ENCODE data around the gene ADGRV1. TPM values are rescaled to one million over a fixed set of nuclear protein-coding genes. Genes with fewer than 3 reads are reported as not detected.

The ADGRV1 gene
- polyA plus RNA-seq, 1 donor from 2014 or later, result 3.7 TPM

DNA sequence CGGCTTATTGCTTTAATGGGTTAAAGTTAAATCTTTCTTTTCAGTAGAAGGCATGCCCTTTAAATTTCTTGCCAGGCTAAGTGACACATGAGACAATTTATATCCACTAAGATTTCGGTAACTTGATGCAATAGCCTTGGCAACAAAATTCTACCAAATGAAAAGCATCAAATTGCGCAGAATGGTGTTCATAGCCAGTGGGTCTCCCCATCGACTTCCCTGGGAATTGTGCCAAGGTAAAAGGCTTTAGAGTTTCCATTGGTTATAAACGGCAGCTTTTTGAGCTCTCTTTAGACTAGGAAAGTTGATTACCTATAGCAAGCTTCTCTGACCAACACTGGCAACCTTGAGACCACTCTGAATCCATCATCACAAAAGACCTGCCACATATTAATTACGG is 466.1 kb downstream of the ADGRV1 start:
- TF ChIP-seq RAD21 (conservative IDR thresholded peaks at IDR 0.05) (no peak), SMC3 (conservative IDR thresholded peaks at IDR 0.05; ENCODE audit: poor library complexity) (no peak), MXI1 (conservative IDR thresholded peaks at IDR 0.05; ENCODE audit: poor library complexity, severe bottlenecking) (no peak), CTCF (IDR thresholded peaks at IDR 0.05; ENCODE audit: poor library complexity, severe bottlenecking) (no peak), TAF1 (IDR thresholded peaks at IDR 0.05; ENCODE audit: low read depth) (no peak), POLR2AphosphoS5 (IDR thresholded peaks at IDR 0.05) (no peak)
- Histone ChIP-seq H3K9me3 (ENCODE audit: low read length) (no peaks in the 10 kb centered on the region), H3K4me3 (ENCODE audit: low read length) (no peak overlapping the region), H3K79me2 (replicated peaks; ENCODE audit: insufficient read depth, low read length) (no peaks in the 10 kb centered on the region), H2AFZ (ENCODE audit: low read depth, low read length) (no peak overlapping the region), H3K9me2 (ENCODE audit: insufficient read depth, low read length) (no peaks in the 10 kb centered on the region), H3K27ac (ENCODE audit: low read length) (no peak overlapping the region), H3K9ac (ENCODE audit: low read length) (no peak overlapping the region), H3K27me3 (ENCODE audit: insufficient read depth, low read depth, low read length) (no peaks in the 10 kb centered on the region), H3K4me2 (ENCODE audit: low read length) (no peak overlapping the region), H3K36me3 (ENCODE audit: insufficient read depth, low read length) (no peaks in the 10 kb centered on the region), H4K20me1 (ENCODE audit: insufficient read depth) (no peaks in the 10 kb centered on the region), H3F3A (ENCODE audit: insufficient read depth, low read length, poor library complexity, severe bottlenecking) (no peaks in the 10 kb centered on the region)

GRCh38 chr5:91025449-91025848 is 466.9 kb downstream of the ADGRV1 start:
- no peaks in the 10 kb centered on the region for H3K79me2 ChIP-seq (replicated peaks; ENCODE audit: insufficient read depth, low read length)
- no peaks in the 10 kb centered on the region for H3K27me3 ChIP-seq (ENCODE audit: insufficient read depth, low read depth, low read length)
- no peak for TF ChIP-seq EZH2 (IDR thresholded peaks at IDR 0.05; ENCODE audit: borderline replicate concordance, insufficient read depth, low read length, poor library complexity, severe bottlenecking)
- no peak for TF ChIP-seq POLR2AphosphoS5 (IDR thresholded peaks at IDR 0.05)
- TF ChIP-seq TAF1 (IDR thresholded peaks at IDR 0.05; ENCODE audit: low read depth), result no peak
- TF ChIP-seq CTCF (IDR thresholded peaks at IDR 0.05; ENCODE audit: poor library complexity, severe bottlenecking), result no peak
- TF ChIP-seq EP300 (conservative IDR thresholded peaks at IDR 0.05; ENCODE audit: poor library complexity, severe bottlenecking), result no peak
- TF ChIP-seq SMC3 (conservative IDR thresholded peaks at IDR 0.05; ENCODE audit: poor library complexity), result no peak
- TF ChIP-seq, protein P1, sequence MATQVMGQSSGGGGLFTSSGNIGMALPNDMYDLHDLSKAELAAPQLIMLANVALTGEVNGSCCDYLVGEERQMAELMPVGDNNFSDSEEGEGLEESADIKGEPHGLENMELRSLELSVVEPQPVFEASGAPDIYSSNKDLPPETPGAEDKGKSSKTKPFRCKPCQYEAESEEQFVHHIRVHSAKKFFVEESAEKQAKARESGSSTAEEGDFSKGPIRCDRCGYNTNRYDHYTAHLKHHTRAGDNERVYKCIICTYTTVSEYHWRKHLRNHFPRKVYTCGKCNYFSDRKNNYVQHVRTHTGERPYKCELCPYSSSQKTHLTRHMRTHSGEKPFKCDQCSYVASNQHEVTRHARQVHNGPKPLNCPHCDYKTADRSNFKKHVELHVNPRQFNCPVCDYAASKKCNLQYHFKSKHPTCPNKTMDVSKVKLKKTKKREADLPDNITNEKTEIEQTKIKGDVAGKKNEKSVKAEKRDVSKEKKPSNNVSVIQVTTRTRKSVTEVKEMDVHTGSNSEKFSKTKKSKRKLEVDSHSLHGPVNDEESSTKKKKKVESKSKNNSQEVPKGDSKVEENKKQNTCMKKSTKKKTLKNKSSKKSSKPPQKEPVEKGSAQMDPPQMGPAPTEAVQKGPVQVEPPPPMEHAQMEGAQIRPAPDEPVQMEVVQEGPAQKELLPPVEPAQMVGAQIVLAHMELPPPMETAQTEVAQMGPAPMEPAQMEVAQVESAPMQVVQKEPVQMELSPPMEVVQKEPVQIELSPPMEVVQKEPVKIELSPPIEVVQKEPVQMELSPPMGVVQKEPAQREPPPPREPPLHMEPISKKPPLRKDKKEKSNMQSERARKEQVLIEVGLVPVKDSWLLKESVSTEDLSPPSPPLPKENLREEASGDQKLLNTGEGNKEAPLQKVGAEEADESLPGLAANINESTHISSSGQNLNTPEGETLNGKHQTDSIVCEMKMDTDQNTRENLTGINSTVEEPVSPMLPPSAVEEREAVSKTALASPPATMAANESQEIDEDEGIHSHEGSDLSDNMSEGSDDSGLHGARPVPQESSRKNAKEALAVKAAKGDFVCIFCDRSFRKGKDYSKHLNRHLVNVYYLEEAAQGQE (IDR thresholded peaks at IDR 0.05; ENCODE audit: borderline replicate concordance), result no peak
- no peak for TF ChIP-seq RAD21 (conservative IDR thresholded peaks at IDR 0.05)
- TF ChIP-seq MXI1 (conservative IDR thresholded peaks at IDR 0.05; ENCODE audit: poor library complexity, severe bottlenecking), result no peak
- no peaks in the 10 kb centered on the region for H3K9me2 ChIP-seq (ENCODE audit: insufficient read depth, low read length)
- no peaks in the 10 kb centered on the region for H4K20me1 ChIP-seq (ENCODE audit: insufficient read depth)
- no peak overlapping the region for H3K9ac ChIP-seq (ENCODE audit: low read length)
- no peak overlapping the region for H3K4me3 ChIP-seq (ENCODE audit: low read length)
- no peak overlapping the region for H3K4me2 ChIP-seq (ENCODE audit: low read length)
- H3K36me3 ChIP-seq (ENCODE audit: insufficient read depth, low read length), result no peaks in the 10 kb centered on the region
- no peak overlapping the region for H3K27ac ChIP-seq (ENCODE audit: low read length)
- no peaks in the 10 kb centered on the region for H3F3A ChIP-seq (ENCODE audit: insufficient read depth, low read length, poor library complexity, severe bottlenecking)
- H2AFZ ChIP-seq (ENCODE audit: low read depth, low read length), result no peak overlapping the region
- no peaks in the 10 kb centered on the region for H3K9me3 ChIP-seq (ENCODE audit: low read length)

All from neural cell (in vitro differentiated cells).